ENCODE data around the gene FOXN4. TPM values are rescaled to one million over a fixed set of nuclear protein-coding genes. Genes with fewer than 3 reads are reported as not detected.

Gene FOXN4
- total RNA-seq, 1 donor from 2014 or later: not detected

DNA sequence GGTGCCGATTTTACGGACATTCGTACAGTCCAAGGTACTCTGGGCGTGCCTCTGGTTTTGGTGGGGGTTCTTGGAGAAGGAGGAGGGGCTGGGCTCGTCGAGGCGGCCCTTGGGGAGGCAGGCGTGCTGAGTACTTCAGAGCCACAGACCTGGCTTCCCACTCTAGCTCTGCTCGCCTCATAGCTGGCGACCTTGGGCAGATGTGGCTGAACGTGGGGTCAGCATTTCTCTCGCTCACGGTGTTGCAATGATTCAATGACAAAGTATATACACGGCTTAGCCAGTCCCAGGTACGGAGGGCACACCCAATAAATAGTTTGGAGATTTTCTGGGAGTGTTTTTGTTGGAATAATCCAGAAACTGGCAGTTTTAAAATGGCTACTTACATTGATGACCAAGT is 75.1 kb downstream of the FOXN4 start:
- TF ChIP-seq, protein P1, sequence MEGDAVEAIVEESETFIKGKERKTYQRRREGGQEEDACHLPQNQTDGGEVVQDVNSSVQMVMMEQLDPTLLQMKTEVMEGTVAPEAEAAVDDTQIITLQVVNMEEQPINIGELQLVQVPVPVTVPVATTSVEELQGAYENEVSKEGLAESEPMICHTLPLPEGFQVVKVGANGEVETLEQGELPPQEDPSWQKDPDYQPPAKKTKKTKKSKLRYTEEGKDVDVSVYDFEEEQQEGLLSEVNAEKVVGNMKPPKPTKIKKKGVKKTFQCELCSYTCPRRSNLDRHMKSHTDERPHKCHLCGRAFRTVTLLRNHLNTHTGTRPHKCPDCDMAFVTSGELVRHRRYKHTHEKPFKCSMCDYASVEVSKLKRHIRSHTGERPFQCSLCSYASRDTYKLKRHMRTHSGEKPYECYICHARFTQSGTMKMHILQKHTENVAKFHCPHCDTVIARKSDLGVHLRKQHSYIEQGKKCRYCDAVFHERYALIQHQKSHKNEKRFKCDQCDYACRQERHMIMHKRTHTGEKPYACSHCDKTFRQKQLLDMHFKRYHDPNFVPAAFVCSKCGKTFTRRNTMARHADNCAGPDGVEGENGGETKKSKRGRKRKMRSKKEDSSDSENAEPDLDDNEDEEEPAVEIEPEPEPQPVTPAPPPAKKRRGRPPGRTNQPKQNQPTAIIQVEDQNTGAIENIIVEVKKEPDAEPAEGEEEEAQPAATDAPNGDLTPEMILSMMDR (IDR thresholded peaks at IDR 0.05; ENCODE audit: insufficient read depth, low read length, poor library complexity, severe bottlenecking): no peak
- Histone ChIP-seq H3K27me3 (ENCODE audit: control insufficient read depth, insufficient read depth, low read length) (no peaks in the 10 kb centered on the region), H3K4me3 (ENCODE audit: low read depth, low read length) (no peak overlapping the region), H3K36me3 (ENCODE audit: control insufficient read depth, insufficient read depth, low read length) (no peaks in the 10 kb centered on the region)
- no peak for DNase-seq (ENCODE audit: low read depth)

DNA sequence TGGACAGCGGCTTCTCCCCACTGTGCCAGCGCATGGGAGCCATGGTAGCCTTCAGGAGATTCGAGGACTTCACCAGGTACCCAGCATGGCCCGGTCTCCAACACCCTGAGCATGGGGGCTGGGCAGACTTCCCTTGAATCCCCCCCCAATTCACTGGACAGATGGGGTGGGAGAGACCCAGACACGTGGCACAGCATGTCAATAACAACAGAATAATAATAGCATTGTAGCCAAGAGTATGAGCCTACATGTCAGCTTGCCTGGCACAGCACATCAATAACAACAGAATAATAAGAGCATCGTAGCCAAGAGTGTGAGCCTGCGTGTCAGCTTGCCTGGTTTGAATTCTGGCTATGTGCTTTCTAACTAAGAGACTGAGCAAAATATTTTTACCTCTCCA is 76.4 kb downstream of the FOXN4 start:
- TF ChIP-seq, protein P1 (IDR thresholded peaks at IDR 0.05; ENCODE audit: insufficient read depth, low read length, poor library complexity, severe bottlenecking): no peak
- no peak for DNase-seq (ENCODE audit: low read depth)
- no peak overlapping the region for H3K4me3 ChIP-seq (ENCODE audit: low read depth, low read length)
- no peaks in the 10 kb centered on the region for H3K36me3 ChIP-seq (ENCODE audit: control insufficient read depth, insufficient read depth, low read length)
- no peaks in the 10 kb centered on the region for H3K27me3 ChIP-seq (ENCODE audit: control insufficient read depth, insufficient read depth, low read length)

DNA sequence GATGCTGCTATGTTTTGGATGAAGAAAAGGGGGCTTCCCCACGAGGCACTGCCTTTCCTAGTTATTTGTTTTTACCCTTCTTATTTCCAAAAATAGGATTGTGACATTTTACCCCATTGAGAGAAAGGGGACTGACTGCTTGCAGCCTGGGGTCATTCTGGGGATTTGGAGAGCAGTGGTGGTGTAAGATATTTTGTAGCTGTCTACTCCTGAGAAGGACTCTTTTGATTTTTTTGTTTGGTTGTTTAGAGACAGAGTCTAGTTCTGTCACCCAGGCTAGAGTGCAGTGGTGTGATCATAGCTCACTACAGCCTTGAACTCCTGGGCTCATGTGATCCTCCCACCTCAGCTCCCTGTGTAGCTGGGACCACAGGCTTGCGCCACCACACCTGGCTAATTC is 78.9 kb downstream of the FOXN4 start:
- no peak overlapping the region for H3K4me3 ChIP-seq (ENCODE audit: low read depth, low read length)
- TF ChIP-seq, protein P1 (IDR thresholded peaks at IDR 0.05; ENCODE audit: insufficient read depth, low read length, poor library complexity, severe bottlenecking): no peak
- no peaks in the 10 kb centered on the region for H3K36me3 ChIP-seq (ENCODE audit: control insufficient read depth, insufficient read depth, low read length)
- DNase-seq (ENCODE audit: low read depth): no peak
- H3K27me3 ChIP-seq (ENCODE audit: control insufficient read depth, insufficient read depth, low read length): no peaks in the 10 kb centered on the region

DNA sequence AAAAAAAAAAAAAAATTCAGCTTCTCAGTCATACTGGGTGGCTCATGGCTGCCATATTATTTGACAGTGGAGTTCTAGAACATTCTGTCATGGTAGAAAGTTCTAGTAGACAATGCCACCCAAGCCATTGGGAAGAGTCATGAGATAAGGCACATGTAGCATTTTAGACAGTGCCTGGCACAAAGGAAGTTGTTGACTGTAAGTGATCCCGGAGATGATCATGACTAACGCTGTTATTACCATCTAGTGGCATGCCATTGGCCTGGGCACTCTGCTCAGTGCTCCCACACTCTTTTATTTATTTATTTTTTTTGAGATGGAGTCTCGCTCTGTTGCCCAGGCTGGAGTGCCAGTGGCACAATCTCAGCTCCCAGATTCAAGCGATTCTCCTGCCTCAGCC is 80.4 kb downstream of the FOXN4 start:
- DNase-seq (ENCODE audit: low read depth): no peak
- TF ChIP-seq, protein P1 (IDR thresholded peaks at IDR 0.05; ENCODE audit: insufficient read depth, low read length, poor library complexity, severe bottlenecking): no peak

More for the DNA sequence above, 80.4 kb downstream of the FOXN4 start:
- no peaks in the 10 kb centered on the region for H3K36me3 ChIP-seq (ENCODE audit: control insufficient read depth, insufficient read depth, low read length)
- H3K4me3 ChIP-seq (ENCODE audit: low read depth, low read length): no peak overlapping the region
- H3K27me3 ChIP-seq (ENCODE audit: control insufficient read depth, insufficient read depth, low read length): no peaks in the 10 kb centered on the region

Other genes with a start within 250 kb of the FOXN4 start
- gene ALKBH2, start 215.8 kb downstream of the FOXN4 start, total RNA-seq: 30.2 and 36.8 TPM in 2 replicates
- gene UNG, start 211.7 kb downstream of the FOXN4 start, total RNA-seq: 38.2 and 49.3 TPM in 2 replicates
- gene ACACB, start 192.7 kb downstream of the FOXN4 start, total RNA-seq: 0.84 and 1.9 TPM in 2 replicates
- gene MYO1H, start 38.6 kb upstream of the FOXN4 start, total RNA-seq: not detected in 2 replicates
- gene KCTD10, start 168.0 kb upstream of the FOXN4 start, total RNA-seq: 37.9 and 52.1 TPM in 2 replicates
- 34.8 and 38.3 TPM in 2 replicates for gene UBE3B, start 168.3 kb upstream of the FOXN4 start, total RNA-seq